HepG2 (cell line): ENCODE measurements around the gene LRRC74B. TPM values are rescaled to one million over a fixed set of nuclear protein-coding genes. Genes with fewer than 3 reads are reported as not detected.
A peak's percentile ranks its signal among the peaks of the same experiment; 100 is the strongest.

Experiments used
- ARID4A ChIP-seq: sonication (generic); formaldehyde crosslinking; IDR thresholded peaks from 2 replicates; pipeline ENCODE4 v1.5.0; 2020; ENCODE audit warnings: mild to moderate bottlenecking, missing genetic modification reagents, borderline replicate concordance
- ATAD3A ChIP-seq: sonication (generic); formaldehyde crosslinking; IDR thresholded peaks from 2 replicates; pipeline ENCODE4 v1.4.0; 2020; ENCODE audit warnings: missing genetic modification reagents
- BCLAF1 ChIP-seq: fragments of 450-650 bp; IDR thresholded peaks from 2 replicates; pipeline ENCODE4 v1.6.1; 2017; ENCODE audit warnings: mild to moderate bottlenecking
- CC2D1A ChIP-seq: sonication (generic); formaldehyde crosslinking; IDR thresholded peaks from 2 replicates; pipeline ENCODE4 v1.8.1; 2023; ENCODE audit warnings: mild to moderate bottlenecking, missing genetic modification reagents
- DBP ChIP-seq: sonication (generic); formaldehyde crosslinking; IDR thresholded peaks from 2 replicates; pipeline ENCODE4 v1.4.0; 2020; ENCODE audit warnings: missing genetic modification reagents; ENCODE audit errors: not compliant biosample characterization
- KDM1A ChIP-seq: IDR thresholded peaks from 2 replicates; pipeline ENCODE4 v1.6.1; 2016; ENCODE audit warnings: missing compliant biosample characterization
- MIER3 ChIP-seq: IDR thresholded peaks from 2 replicates; pipeline ENCODE4 v1.6.1; 2016; ENCODE audit warnings: missing compliant biosample characterization, borderline replicate concordance
- NONO ChIP-seq, 2 experiments: fragments of 450-650 bp in 1 of 2; sonication (generic) in 1 of 2; formaldehyde crosslinking in 1 of 2; IDR thresholded peaks in 1 of 2; conservative IDR thresholded peaks in 1 of 2; 2 replicates each; pipeline versions ENCODE4 v1.6.1 to v1.8.0; 2017 to 2022; ENCODE audit warnings: mild to moderate bottlenecking in 1 of 2, missing genetic modification reagents in 1 of 2, moderate library complexity in 1 of 2
- NR2F6 ChIP-seq, 2 experiments: IDR thresholded peaks; 2 replicates each; pipeline ENCODE4 v1.6.1; 2016; ENCODE audit warnings: antibody characterized with exemption in 1 of 2, mild to moderate bottlenecking in 1 of 2
- SP2 ChIP-seq: sonication (generic); formaldehyde crosslinking; IDR thresholded peaks from 2 replicates; pipeline ENCODE4 v1.5.1; 2020; ENCODE audit warnings: mild to moderate bottlenecking, missing genetic modification reagents
- ZFP36L2 ChIP-seq: sonication (generic); formaldehyde crosslinking; IDR thresholded peaks from 2 replicates; pipeline ENCODE4 v1.4.0; 2020; ENCODE audit warnings: missing genetic modification reagents
- ZNF205 ChIP-seq: IDR thresholded peaks from 2 replicates; pipeline ENCODE4 v1.6.1; 2018; ENCODE audit warnings: missing biosample characterization, missing genetic modification reagents
- ZNF501 ChIP-seq: sonication (generic); formaldehyde crosslinking; IDR thresholded peaks from 2 replicates; pipeline ENCODE4 v1.5.1; 2020; ENCODE audit warnings: mild to moderate bottlenecking, moderate library complexity, missing genetic modification reagents
- polyA plus RNA-seq, 8 experiments: library from polyadenylated mRNA; depleted of rRNA in 3 of 8; stranded (reverse) in 7 of 8; unstranded in 1 of 8; fragments of >200 nt; fragmentation: Illumina TruSeq in 4 of 8; extraction: Trizol in 4 of 8; gene quantifications; 2 replicates each; pipeline versions ENCODE4 v1.2.1 to v1.2.3, GENCODE V29; 2011 to 2016; ENCODE audit warnings: low read depth in 4 of 8, missing spikeins in 1 of 8, mixed read lengths in 1 of 8; ENCODE audit not compliant: insufficient read depth in 1 of 8
- total RNA-seq, 5 experiments: library from RNA; depleted of rRNA; stranded (reverse); fragments of >200 nt; fragmentation: Illumina TruSeq; extraction: Trizol; gene quantifications; 2 replicates each; pipeline ENCODE4 v1.2.3, GENCODE V29; 2016; ENCODE audit warnings: low read depth in 1 of 5
- TF ChIP-seq, protein P1 (sequence below): sonication (generic); formaldehyde crosslinking; IDR thresholded peaks from 2 replicates; pipeline ENCODE4 v1.8.1; 2023; ENCODE audit warnings: missing genetic modification reagents, mild to moderate bottlenecking, borderline replicate concordance
- TF ChIP-seq, protein P2 (sequence below): sonication (generic); formaldehyde crosslinking; IDR thresholded peaks from 2 replicates; pipeline ENCODE4 v1.4.0; 2020; ENCODE audit warnings: missing genetic modification reagents, borderline replicate concordance
- TF ChIP-seq, protein P3 (sequence below): sonication (generic); formaldehyde crosslinking; IDR thresholded peaks from 2 replicates; pipeline ENCODE4 v1.4.0; 2020; ENCODE audit warnings: missing genetic modification reagents, borderline replicate concordance

LRRC74B gene
- total and polyA plus RNA-seq, 2 of the 13 experiments (the other 11 are each of a cell fraction or from before 2014, with no cell fraction given), result not detected

GRCh38 chr22:21014726-21015465 lies 30.9 kb upstream of the LRRC74B start, which contains the start of gene P2RX6 (continued):
- peak; percentile 31; the same call in 1 of the 2 replicates for TF ChIP-seq ARID4A (CRISPR knock-in tag)
- no peak for TF ChIP-seq CC2D1A (CRISPR knock-in tag)
- TF ChIP-seq ZNF501 (CRISPR knock-in tag), result no peak
- no peak for TF ChIP-seq SP2
- no peak for TF ChIP-seq ZNF205 (CRISPR knock-in tag)
- TF ChIP-seq, protein P1, sequence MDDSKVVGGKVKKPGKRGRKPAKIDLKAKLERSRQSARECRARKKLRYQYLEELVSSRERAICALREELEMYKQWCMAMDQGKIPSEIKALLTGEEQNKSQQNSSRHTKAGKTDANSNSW, result no peak
- TF ChIP-seq, protein P2, sequence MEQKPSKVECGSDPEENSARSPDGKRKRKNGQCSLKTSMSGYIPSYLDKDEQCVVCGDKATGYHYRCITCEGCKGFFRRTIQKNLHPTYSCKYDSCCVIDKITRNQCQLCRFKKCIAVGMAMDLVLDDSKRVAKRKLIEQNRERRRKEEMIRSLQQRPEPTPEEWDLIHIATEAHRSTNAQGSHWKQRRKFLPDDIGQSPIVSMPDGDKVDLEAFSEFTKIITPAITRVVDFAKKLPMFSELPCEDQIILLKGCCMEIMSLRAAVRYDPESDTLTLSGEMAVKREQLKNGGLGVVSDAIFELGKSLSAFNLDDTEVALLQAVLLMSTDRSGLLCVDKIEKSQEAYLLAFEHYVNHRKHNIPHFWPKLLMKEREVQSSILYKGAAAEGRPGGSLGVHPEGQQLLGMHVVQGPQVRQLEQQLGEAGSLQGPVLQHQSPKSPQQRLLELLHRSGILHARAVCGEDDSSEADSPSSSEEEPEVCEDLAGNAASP (CRISPR knock-in tag), result no peak
- TF ChIP-seq MIER3 (CRISPR knock-in tag), result no peak
- no peak for TF ChIP-seq ATAD3A (CRISPR knock-in tag)
- TF ChIP-seq NONO (IDR thresholded peaks at IDR 0.05), result no peak
- TF ChIP-seq NONO (CRISPR knock-in tag; conservative IDR thresholded peaks at IDR 0.05), result peak; percentile 58
- TF ChIP-seq NR2F6 (IDR thresholded peaks at IDR 0.05), result peak; percentile 94
- TF ChIP-seq NR2F6 (CRISPR knock-in tag; IDR thresholded peaks at IDR 0.05), result peak; percentile 96
- TF ChIP-seq, protein P3, sequence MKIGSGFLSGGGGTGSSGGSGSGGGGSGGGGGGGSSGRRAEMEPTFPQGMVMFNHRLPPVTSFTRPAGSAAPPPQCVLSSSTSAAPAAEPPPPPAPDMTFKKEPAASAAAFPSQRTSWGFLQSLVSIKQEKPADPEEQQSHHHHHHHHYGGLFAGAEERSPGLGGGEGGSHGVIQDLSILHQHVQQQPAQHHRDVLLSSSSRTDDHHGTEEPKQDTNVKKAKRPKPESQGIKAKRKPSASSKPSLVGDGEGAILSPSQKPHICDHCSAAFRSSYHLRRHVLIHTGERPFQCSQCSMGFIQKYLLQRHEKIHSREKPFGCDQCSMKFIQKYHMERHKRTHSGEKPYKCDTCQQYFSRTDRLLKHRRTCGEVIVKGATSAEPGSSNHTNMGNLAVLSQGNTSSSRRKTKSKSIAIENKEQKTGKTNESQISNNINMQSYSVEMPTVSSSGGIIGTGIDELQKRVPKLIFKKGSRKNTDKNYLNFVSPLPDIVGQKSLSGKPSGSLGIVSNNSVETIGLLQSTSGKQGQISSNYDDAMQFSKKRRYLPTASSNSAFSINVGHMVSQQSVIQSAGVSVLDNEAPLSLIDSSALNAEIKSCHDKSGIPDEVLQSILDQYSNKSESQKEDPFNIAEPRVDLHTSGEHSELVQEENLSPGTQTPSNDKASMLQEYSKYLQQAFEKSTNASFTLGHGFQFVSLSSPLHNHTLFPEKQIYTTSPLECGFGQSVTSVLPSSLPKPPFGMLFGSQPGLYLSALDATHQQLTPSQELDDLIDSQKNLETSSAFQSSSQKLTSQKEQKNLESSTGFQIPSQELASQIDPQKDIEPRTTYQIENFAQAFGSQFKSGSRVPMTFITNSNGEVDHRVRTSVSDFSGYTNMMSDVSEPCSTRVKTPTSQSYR (CRISPR knock-in tag), result no peak
- TF ChIP-seq KDM1A (CRISPR knock-in tag), result no peak
- no peak for TF ChIP-seq DBP (CRISPR knock-in tag)
- no peak for TF ChIP-seq ZFP36L2
- TF ChIP-seq BCLAF1, result no peak
